ENCODE results near the gene RASAL2. TPM values are rescaled to one million over a fixed set of nuclear protein-coding genes. Genes with fewer than 3 reads are reported as not detected.

RASAL2 gene
- total RNA-seq, 1 experiment from 2014 or later, result 56.9 TPM

- H3K4me1 Mint-ChIP-seq (ENCODE audit: insufficient read depth, unreplicated experiment), result peaks cover 32% of the 10 kb centered on the region
- no peaks in the 10 kb centered on the region for H3K27me3 Mint-ChIP-seq (ENCODE audit: insufficient read depth, unreplicated experiment)
- no peak overlapping the region for H3K4me3 Mint-ChIP-seq (ENCODE audit: unreplicated experiment)
- ChIA-PET CTCF (interaction anchor here (1.1 to 1.2 kb wide), 2 partner anchors 151 to 161 kb away, joined by 4 to 5 read pairs; no protein-coding TSS in a partner anchor), POLR2A (no interaction called here)
- no peak for TF ChIP-seq CTCF (IDR thresholded peaks at IDR 0.05; ENCODE audit: unreplicated experiment)
- no peak for DNase-seq (ENCODE audit: unreplicated experiment)
- BruUV-seq (replicated peaks), result no TSS peak
- H3K27ac Mint-ChIP-seq (ENCODE audit: low read depth, unreplicated experiment), result peak overlapping the region; percentile 59
- intact Hi-C loops (cut with micrococcal nuclease), result no loop called here
- H3K36me3 Mint-ChIP-seq (ENCODE audit: insufficient read depth, unreplicated experiment), result peaks cover 56% of the 10 kb centered on the region
- no peaks in the 10 kb centered on the region for H3K9me3 Mint-ChIP-seq (ENCODE audit: unreplicated experiment)
These were observed 367.2 kb downstream of the RASAL2 start for GRCh38 chr1:178461104-178461503.

- no peaks in the 10 kb centered on the region for H3K27me3 Mint-ChIP-seq (ENCODE audit: insufficient read depth, unreplicated experiment)
- BruUV-seq (replicated peaks), result no TSS peak
- H3K4me1 Mint-ChIP-seq (ENCODE audit: insufficient read depth, unreplicated experiment), result peaks cover 27% of the 10 kb centered on the region
- intact Hi-C loops (cut with micrococcal nuclease), result no loop called here
- H3K9me3 Mint-ChIP-seq (ENCODE audit: unreplicated experiment), result no peaks in the 10 kb centered on the region
- peak; percentile 29 for DNase-seq (ENCODE audit: unreplicated experiment)
- H3K36me3 Mint-ChIP-seq (ENCODE audit: insufficient read depth, unreplicated experiment), result peaks cover 58% of the 10 kb centered on the region
- peak overlapping the region; percentile 59 for H3K27ac Mint-ChIP-seq (ENCODE audit: low read depth, unreplicated experiment)
- no peak for TF ChIP-seq CTCF (IDR thresholded peaks at IDR 0.05; ENCODE audit: unreplicated experiment)
- no peak overlapping the region for H3K4me3 Mint-ChIP-seq (ENCODE audit: unreplicated experiment)
- ChIA-PET CTCF (interaction anchor here (1.1 kb wide), 1 partner anchor 162 kb away, joined by 5 read pairs; no protein-coding TSS in a partner anchor), POLR2A (no interaction called here)
These were observed 367.8 kb downstream of the RASAL2 start for GRCh38 chr1:178461701-178462100.

GRCh38 chr1:178464141-178464540 lies 370.2 kb downstream of the RASAL2 start:
- H3K27ac Mint-ChIP-seq (ENCODE audit: low read depth, unreplicated experiment), result peak overlapping the region; percentile 73
- POLR2A ChIA-PET, result interaction anchor here (0.6 to 2.3 kb wide), 15 partner anchors 10 to 204 kb away, joined by 3 to 11 read pairs (median 4); no protein-coding TSS in a partner anchor
- H3K4me3 Mint-ChIP-seq (ENCODE audit: unreplicated experiment), result peak overlapping the region; percentile 13

GRCh38 chr1:178464566-178464965 lies 370.7 kb downstream of the RASAL2 start:
- ChIA-PET CTCF (interaction anchor here (0.5 to 3.3 kb wide), 15 partner anchors 10 to 408 kb away, joined by 3 to 23 read pairs (median 3); no protein-coding TSS in a partner anchor), POLR2A (interaction anchor here (0.6 to 2.3 kb wide), 17 partner anchors 10 to 239 kb away, joined by 3 to 11 read pairs (median 3); no protein-coding TSS in a partner anchor)
- BruUV-seq (replicated peaks), result no TSS peak
- H3K4me1 Mint-ChIP-seq (ENCODE audit: insufficient read depth, unreplicated experiment), result peaks cover 27% of the 10 kb centered on the region
- no peaks in the 10 kb centered on the region for H3K9me3 Mint-ChIP-seq (ENCODE audit: unreplicated experiment)
- H3K4me3 Mint-ChIP-seq (ENCODE audit: unreplicated experiment), result peak overlapping the region; percentile 2
- DNase-seq (ENCODE audit: unreplicated experiment), result peak; percentile 30
- TF ChIP-seq CTCF (IDR thresholded peaks at IDR 0.05; ENCODE audit: unreplicated experiment), result no peak
- H3K27ac Mint-ChIP-seq (ENCODE audit: low read depth, unreplicated experiment), result peak overlapping the region; percentile 73
- H3K27me3 Mint-ChIP-seq (ENCODE audit: insufficient read depth, unreplicated experiment), result no peaks in the 10 kb centered on the region
- peaks cover 49% of the 10 kb centered on the region for H3K36me3 Mint-ChIP-seq (ENCODE audit: insufficient read depth, unreplicated experiment)
- intact Hi-C loops (cut with micrococcal nuclease), result no loop called here

More at GRCh38 chr1:178464141-178464540, 370.2 kb downstream of the RASAL2 start:
- no peaks in the 10 kb centered on the region for H3K27me3 Mint-ChIP-seq (ENCODE audit: insufficient read depth, unreplicated experiment)
- no TSS peak for BruUV-seq (replicated peaks)
- intact Hi-C loops (cut with micrococcal nuclease), result no loop called here
- H3K36me3 Mint-ChIP-seq (ENCODE audit: insufficient read depth, unreplicated experiment), result peaks cover 53% of the 10 kb centered on the region
- peaks cover 27% of the 10 kb centered on the region for H3K4me1 Mint-ChIP-seq (ENCODE audit: insufficient read depth, unreplicated experiment)
- CTCF ChIA-PET, result interaction anchor here (0.5 to 3.3 kb wide), 11 partner anchors 10 to 536 kb away, joined by 3 to 23 read pairs (median 4); no protein-coding TSS in a partner anchor
- no peaks in the 10 kb centered on the region for H3K9me3 Mint-ChIP-seq (ENCODE audit: unreplicated experiment)
- no peak for TF ChIP-seq CTCF (IDR thresholded peaks at IDR 0.05; ENCODE audit: unreplicated experiment)
- no peak for DNase-seq (ENCODE audit: unreplicated experiment)

Measured in MCF 10A (cell line).